AG04449 (cell line): ENCODE results near the gene GPN2.

ENCODE experiments used
- CTCF ChIA-PET: fragments of 350-600 bp; formaldehyde crosslinking; extraction: SDS; loops from one replicate; lab custom pipeline; 2021; ENCODE audit warnings: antibody characterized with exemption; lab: Yijun Ruan, JAX
- POLR2A ChIA-PET: fragments of 400-600, 350-600 bp; formaldehyde crosslinking; extraction: SDS; loops from one replicate; lab custom pipeline; 2020; ENCODE audit warnings: antibody characterized with exemption, inconsistent platforms; lab: Yijun Ruan, JAX
- DNase-seq: peaks from one replicate; pipeline ENCODE4 v3.0.0-alpha.2; 2010; ENCODE audit warnings: low read depth, low spot score
- H3K4me3 ChIP-seq: 2 replicates; pipeline ENCODE4 v1.5.1; 2011; ENCODE audit warnings: low read depth, mild to moderate bottlenecking, control low read depth, low read length
- CTCF ChIP-seq: IDR thresholded peaks from one replicate; pipeline ENCODE4 v1.5.1; 2011; ENCODE audit warnings: mild to moderate bottlenecking, moderate library complexity, low read length, control low read depth, inconsistent platforms; ENCODE audit not compliant: insufficient read depth; ENCODE audit errors: missing control alignments

The GPN2 gene

GRCh38 chr1:26828411-26828991 lies 61.6 kb downstream of the GPN2 start:
- no peak for DNase-seq
- POLR2A ChIA-PET = no interaction called here
- CTCF ChIA-PET = interaction anchor here (0.6 to 2.3 kb wide), 2 partner anchors 60 to 225 kb away, joined by 3 to 15 read pairs; no protein-coding TSS in a partner anchor
- TF ChIP-seq CTCF = no peak
- peak overlapping the region; percentile 12; the same call in 1 of the 2 replicates for H3K4me3 ChIP-seq

- POLR2A ChIA-PET = no interaction called here
- TF ChIP-seq CTCF = no peak
- CTCF ChIA-PET = interaction anchor here (0.7 to 2.3 kb wide), 2 partner anchors 10 to 224 kb away, joined by 3 to 15 read pairs; no protein-coding TSS in a partner anchor
- H3K4me3 ChIP-seq = peak overlapping the region; percentile 69
- DNase-seq = no peak
Measured at GRCh38 chr1:26827663-26828062, 62.4 kb downstream of the GPN2 start.

GRCh38 chr1:26827106-26827604 lies 62.9 kb downstream of the GPN2 start:
- TF ChIP-seq CTCF = no peak
- CTCF ChIA-PET = interaction anchor here (2.3 kb wide), 1 partner anchor 224 kb away, joined by 15 read pairs; no protein-coding TSS in a partner anchor
- no peak for DNase-seq
- POLR2A ChIA-PET = no interaction called here
- peak overlapping the region; percentile 69 for H3K4me3 ChIP-seq

- DNase-seq = no peak
- TF ChIP-seq CTCF = peak; percentile 52
- ChIA-PET POLR2A (interaction anchor here (1.2 kb wide), 1 partner anchor 39 kb away, joined by 3 read pairs; no protein-coding TSS in a partner anchor), CTCF (interaction anchor here (1.0 to 4.4 kb wide), 6 partner anchors 9 to 45 kb away, joined by 3 to 36 read pairs (median 4); no protein-coding TSS in a partner anchor)
- peak within 1 kb of the TSS; percentile 69 for H3K4me3 ChIP-seq
Measured at GRCh38 chr1:26826261-26827105, 63.6 kb downstream of the GPN2 start, which contains the start of gene ZDHHC18. Gene ZDHHC18 (plus strand): TSS chr1:26826688. CDS start chr1:26826805, 117 bp downstream.
